Cerebellar cortex (tissue), 1 donor: ENCODE data around the gene GDPD5.
"Not testable (repeated sequence)": the region's sequence is repeated elsewhere in the genome, so short reads cannot be mapped to it uniquely, and the experiment has no call there.

Source experiments
- DNase-seq: peaks from one replicate; pipeline ENCODE4 v3.0.0-alpha.2; 2015; ENCODE audit warnings: low spot score

GDPD5 gene

DNA sequence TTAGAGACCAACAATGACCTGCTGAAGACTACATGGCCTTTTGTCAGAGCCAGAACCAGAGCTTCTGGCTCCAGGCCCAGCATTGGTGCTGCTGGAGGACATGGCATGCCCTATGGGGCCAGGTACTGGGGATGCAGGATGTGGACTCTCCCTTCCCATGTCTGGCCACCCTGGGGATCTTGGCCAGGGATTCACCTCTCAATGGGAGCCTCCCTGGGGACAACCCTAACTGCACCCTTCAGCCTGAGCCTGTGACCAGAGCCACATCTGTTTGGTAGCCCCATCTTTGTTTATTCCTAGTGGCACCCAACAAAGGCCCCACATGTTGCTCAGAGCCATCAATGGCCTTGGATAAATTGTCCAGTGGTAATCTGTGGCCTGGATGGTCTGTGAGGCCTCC lies 98.6 kb downstream of the GDPD5 start:
- DNase-seq = no peak

DNA sequence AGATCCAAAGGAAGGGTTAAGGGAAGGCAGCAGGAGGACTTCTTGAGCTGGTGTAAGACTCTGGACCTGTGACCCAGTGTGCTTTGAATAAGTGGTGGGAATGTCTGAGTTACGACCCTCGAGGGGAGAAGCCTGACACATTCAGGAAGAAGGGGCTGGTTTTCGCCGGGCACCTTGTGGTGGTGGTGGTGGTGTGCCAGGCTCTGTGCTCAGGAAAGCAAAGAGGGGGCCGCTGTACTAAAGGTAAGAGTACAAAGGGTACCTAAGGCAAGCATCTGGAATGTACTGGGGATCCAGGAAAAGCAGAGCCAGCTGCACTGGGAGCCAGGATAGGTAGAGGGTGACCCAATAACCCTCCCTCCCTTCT lies 99.0 kb downstream of the GDPD5 start:
- no peak for DNase-seq

DNA sequence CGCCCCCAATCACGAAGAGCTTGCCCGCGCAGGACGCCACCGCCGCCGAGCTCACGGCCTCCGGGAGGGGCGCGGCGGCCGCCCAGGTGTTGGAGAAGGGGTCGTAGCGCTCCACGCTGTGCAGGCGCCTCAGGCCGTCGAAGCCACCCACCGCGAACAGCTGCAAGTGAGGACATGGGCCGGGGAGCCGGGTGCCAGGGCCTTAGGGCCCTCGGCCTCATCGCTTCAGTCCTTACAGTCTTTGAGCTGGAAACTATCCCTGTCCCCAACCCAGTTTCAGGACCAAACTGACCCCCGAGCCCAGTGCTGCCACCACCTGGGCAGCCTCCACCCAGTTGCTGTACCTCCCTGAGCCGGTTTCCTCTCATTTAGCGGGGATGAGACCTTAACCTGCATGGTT lies 100.3 kb downstream of the GDPD5 start:
- no peak for DNase-seq

DNA sequence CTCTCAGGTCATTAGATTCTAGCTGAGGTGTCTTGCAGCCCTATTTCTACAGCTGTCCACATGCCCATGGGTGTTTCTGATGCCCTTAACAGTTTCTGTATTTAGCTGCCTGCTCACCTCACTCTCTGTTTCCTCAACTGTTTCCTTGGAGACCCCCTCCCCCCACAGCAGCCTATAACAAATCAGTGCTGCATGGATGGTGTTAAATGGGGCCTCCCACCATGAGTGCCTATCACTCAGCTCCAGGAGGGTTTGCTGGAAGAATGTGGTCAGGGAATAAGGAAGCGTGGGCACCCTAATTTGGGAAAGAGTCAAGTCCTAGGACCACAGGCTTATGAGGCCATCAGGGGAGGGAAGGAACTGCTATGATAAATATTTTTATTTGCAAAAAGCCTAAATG lies 101.3 kb downstream of the GDPD5 start:
- DNase-seq = no peak

DNA sequence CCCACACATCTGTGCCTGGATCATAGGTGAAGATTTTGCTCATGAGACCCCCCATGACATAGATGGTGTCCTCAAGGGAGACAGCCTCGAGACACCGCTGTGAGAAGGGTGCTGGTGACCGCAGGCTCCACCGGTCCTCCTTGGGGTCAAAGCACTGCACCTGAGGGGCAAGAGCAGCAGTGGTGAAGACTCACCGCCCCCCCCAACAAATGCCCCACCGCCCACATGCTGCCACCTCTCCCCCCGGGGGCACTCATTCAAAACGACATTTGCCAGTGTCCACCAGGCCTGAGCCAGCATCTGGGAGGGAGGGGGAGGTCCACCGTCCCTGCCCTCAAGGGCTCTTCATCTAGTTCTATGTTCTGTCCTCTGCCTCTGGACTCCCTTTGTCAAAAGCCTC lies 102.0 kb downstream of the GDPD5 start:
- no peak for DNase-seq

DNA sequence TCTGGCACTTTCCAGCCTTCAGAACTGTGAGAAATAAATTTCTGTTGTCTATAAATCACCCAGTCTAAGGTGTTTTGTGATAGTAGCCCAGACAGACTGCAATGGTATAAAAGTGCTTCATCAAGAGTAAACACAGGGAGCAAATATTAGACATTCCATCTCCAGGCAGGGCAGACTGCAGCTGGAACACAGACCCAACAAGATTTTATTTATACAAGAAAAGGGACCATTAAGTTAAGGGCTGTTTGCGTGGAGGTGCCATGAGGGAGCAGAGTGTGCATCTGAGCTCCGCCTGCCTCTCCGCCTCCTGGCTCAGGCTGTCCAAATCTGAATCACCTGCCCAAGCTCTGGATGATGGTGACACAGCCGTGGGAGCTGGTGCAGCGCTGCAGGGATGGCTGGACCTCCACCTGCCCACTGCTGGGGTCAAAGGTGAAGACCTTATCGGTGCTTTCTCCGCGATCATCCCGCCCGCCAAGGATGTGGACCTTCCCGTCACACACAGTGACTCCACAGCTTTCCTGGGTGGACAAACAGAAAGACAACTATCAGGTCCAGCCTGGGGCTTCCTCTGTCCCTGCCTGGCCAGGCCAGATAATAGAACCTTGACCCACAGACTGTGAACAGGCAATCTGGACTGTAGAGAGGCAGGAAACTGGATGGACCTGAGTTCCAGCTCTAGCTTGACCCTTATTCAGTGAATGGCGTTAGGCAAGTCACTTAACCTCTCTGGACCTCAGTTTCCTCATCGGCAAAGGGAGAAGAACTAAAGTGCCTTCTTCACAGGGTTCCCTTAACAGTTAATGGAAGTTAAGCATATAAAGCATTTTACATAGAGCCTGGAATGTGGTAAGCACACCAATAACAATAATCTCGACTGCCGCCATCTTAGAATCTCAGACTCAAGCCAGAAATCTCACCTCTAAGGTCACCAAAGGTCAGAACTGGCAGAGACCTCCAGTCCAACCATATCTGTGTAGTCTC lies 103.2 kb downstream of the GDPD5 start:
- no peak for DNase-seq

DNA sequence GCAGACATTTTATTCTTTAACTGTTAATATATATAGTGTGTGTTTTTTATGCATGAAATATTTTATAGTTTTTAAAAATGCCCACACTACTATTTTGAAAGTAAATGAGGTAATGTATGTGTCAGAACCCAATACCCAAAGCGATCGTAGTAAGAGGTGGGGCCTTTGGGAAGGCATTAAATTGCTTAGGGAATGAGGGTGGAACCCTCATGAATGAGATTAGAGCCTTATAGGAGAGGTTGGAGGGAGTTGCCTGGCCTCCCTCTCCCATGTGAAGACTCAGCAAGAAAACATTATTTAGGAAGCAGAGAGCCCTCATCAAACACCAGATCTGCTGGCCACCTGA lies 103.9 kb downstream of the GDPD5 start:
- DNase-seq = no peak

DNA sequence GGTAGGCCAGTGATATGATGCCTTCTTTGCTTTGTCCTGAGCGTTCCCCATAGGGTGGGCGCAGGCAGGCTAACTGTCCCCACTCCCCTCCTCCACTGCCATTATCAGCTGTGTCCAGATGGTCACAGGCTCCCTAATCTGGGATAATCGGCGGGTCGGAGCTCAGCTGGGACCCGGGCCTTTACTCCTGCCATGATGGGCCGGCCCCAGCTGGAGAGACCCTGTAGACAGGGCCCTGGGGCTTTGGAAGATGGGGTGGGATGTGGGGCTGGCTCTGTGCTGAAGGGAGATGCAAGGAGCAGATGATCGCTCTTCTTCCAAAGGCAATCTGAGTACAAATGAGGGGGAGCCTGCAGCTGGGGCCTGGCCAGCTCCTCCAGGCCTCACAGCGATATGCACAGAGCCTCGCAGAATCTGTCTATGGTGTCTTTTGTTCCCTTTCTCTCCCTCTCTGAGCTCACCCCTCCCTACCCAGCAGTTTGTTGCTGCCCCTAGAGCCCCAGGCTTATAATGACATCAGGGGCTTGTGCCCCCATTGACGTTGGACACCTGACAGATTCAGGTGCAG lies 104.6 kb downstream of the GDPD5 start:
- DNase-seq = no peak

DNA sequence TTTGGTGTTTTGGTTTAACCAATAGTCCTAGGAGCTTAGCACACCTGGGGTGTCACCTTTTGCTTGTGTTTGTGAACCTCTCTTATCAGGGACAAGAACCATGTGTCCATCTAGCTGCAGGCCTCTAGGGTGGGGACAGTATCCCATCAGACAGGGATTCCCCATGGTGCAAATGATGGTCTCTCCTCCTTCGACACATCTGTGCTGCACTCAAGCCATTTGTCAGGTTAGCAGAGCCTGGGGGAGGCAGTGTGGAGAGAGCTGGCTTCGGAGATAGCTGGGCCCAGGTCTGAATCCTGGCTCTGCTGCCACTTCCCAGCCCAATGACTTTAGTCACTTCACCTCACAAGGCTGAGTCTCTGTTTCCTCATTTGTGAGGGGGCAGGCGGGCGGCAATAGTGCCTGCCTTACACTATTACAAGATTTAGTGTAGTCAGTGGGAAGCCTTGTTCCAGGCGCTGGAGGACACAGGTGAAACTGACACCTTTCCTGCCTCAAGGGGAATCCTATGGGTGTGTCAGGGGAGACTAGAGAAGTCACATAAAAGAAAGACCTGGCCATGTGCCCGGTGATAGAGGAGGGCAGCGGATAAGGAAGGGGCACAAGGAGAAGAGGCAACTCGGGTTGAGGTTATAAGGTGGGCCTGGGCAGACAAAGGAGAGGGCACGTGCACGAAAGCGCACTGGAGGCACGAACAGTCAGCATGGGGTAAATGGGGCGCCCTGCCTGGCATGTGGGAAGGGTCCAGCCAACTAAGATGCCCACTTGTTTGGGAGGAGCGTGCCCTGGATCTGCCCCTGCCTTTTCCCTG lies 105.3 kb downstream of the GDPD5 start:
- no peak for DNase-seq

DNA sequence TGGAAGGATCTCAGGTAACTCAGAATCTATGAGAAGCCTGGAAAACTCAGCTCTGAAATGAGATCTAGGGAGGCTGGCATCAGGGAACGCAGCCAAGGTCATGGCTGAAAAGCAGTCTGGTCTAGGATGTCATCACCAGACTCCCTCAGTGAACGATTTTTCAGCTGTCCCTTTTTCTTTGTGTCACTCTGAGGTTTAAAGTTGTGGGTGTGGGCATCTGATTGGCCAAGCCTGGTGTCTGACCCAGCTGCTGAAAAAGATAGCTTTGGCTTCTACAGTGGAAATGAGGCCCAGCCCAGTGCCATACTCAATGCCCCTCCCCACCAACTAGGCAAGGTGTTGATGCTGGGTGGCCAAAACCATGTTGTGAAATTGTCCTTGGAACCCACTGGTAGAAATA lies 111.9 kb downstream of the GDPD5 start:
- DNase-seq = no peak

DNA sequence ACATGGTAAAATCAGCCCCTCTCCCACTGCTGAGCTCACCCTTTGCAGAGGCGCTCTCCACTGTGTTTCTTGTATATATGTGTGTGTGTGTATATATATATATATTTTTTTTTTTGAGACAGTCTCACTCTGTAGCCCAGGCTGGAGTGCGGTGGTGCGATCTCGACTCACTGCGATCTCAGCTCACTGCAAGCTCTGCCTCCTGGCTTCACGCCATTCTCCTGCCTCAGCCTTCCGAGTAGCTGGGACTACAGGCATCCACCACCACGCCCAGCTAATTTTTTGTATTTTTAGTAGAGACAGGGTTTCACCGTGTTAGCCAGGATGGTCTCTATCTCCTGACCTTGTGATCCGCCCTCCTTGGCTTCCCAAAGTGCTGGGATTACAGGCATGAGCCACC lies 112.6 kb downstream of the GDPD5 start:
- DNase-seq = not testable (repeated sequence)

DNA sequence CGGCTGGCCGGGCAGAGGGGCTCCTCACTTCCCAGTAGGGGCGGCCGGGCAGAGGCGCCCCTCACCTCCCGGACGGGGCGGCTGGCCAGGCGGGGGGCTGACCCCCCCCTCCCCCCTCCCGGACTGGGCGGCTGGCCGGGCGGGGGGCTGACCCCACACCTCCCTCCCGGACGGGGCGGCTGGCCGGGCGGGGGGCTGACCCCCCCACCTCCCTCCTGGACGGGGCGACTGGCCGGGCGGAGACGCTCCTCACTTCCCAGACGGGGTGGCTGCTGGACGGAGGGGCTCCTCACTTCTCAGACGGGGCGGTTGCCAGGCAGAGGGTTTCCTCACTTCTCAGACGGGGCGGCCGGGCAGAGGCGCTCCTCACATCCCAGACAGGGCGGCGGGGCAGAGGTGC lies 115.8 kb downstream of the GDPD5 start:
- not testable (repeated sequence) for DNase-seq

DNA sequence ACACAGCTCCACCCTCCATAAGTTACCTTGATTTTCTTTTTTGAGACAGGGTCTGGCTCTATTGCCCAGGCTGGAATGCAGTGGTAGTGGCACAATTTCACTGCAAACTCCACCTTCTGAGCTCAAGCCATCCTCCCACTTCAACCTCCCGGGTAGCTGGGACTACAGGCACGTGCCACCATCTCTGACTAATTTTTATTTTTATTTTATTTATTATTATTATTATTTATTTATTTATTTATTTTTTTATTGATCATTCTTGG lies 116.9 kb downstream of the GDPD5 start:
- no peak for DNase-seq

DNA sequence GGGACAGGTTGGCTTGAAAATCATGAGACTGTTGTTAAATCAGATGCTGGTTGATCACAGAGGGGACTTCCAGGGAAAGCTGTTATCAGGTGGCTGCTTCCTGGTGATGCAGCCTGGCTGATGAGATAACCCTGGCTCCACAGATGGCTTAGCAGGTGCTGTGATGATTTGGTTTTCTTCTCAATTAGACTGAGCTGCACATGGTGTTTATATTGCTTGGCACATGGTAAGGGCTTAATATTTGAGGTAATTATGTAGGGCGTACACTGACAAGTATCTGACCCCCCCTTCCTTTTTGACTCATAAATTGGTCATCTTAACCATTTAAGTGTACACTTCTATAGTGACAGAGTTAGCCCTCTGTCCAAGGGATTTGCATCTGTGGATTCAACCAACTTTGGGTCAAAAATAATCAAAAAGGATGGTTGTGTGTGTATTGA lies 119.4 kb downstream of the GDPD5 start:
- peak; percentile 90 for DNase-seq

DNA sequence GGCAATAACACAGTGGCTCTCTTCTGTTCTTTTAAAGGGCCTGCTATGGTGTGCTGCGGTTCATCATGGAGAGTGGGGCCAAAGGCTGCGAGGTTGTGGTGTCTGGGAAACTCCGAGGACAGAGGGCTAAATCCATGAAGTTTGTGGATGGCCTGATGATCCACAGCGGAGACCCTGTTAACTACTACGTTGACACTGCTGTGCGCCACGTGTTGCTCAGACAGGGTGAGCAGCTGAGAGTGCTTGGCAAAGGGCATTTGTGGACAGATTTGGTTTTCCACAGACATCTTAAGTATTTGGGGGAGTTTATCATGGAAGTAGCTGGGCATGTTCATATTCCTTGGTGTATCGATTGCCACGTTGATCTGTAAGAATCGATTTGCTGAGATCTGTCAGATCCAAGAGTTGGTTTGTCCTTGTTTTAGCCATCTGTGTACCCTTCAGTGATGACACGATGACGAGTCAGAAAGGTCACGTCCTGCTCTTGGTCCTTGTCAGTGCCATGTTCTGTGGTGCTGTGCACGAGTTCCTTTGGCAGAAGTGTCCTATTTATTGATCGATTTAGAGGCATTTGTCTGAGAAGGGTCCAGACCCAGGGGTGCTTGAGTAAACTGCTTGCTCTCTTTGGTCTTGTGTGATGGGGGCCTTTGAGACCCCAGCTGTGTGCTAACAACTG lies 121.6 kb downstream of the GDPD5 start:
- no peak for DNase-seq

DNA sequence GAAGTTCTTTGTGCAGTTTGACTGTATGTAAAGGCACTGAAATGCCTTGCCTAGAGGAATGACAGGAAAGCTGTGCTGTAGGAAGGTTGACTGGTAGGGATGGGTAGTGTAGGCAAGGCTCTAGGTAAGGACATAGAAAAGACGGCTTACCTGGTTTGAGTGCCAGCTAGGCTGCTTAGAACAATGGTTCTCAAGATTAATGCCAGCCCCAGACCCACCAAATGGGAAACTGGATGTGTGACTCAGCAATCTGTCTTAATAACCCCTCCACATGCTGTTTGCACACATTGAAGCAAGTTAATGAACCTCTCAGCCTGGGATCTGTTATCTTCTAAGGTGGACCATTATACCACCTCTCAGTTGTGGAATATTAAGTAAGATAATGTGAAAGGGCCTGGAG lies 122.7 kb downstream of the GDPD5 start:
- no peak for DNase-seq

DNA sequence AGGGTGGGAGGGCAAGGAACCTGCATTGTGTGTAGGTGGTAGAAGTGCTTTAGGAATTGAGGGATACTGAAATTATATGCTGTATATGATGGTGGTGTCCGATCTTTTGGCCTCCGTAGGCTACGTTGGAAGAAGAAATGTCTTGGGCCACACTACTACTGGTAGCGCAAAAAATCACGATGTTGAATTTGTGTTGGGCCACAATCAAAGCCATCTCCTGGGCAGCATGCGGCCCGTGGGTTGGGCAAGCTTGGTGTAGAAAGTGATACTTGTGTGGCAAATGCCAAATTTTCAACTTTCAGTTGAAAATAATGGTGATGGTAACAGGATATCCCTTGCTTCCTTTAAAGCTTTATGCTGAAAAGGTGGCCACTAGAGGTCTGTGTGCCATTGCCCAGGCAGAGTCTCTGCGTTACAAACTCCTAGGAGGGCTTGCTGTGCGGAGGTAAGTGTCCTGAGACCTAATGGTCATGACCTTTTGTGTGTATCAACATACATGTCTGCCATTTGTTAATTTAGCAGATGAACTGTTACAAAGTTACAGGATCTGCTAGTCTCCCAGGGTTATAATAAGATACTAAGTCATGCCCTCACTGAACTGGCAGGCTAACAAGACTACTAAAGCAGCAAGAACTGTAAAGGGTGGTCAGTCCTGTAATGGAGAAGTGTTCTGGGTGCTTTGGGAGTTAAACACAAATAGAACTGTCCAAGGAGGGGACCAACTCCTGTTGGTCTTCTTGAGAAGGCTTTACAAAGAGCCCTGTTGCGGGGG lies 123.6 kb downstream of the GDPD5 start:
- DNase-seq = no peak

DNA sequence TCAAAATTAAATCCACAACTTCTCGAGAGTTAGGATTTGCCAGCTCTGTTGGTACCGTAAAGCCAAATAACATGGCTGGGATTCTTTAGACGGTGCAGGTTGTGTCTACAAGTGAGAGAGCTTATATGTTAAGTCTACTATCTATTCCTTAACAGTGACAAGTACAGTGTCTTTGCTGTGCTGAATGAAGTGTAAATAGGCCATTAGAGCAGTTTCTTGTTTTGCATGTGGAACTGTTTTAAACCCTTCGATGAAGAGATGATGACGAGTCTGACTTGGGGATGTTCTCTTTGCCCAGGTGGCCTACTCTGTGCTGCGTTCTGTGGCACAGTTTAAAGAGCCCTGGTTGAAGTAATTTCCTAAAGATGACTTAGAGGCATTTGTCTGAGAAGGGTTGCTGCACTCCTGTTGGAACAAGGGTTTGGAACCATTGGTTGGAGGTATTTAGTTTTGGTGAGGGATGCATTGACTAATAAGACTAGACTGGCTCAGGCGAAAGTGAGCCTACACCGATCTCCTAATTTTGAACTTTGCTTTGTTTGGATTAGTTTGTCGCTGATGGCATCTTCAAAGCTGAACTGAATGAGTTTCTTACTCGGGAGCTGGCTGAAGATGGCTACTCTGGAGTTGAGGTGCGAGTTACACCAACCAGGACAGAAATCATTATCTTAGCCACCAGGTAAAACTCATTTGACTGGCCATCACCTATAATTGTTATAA lies 125.4 kb downstream of the GDPD5 start:
- DNase-seq = no peak

DNA sequence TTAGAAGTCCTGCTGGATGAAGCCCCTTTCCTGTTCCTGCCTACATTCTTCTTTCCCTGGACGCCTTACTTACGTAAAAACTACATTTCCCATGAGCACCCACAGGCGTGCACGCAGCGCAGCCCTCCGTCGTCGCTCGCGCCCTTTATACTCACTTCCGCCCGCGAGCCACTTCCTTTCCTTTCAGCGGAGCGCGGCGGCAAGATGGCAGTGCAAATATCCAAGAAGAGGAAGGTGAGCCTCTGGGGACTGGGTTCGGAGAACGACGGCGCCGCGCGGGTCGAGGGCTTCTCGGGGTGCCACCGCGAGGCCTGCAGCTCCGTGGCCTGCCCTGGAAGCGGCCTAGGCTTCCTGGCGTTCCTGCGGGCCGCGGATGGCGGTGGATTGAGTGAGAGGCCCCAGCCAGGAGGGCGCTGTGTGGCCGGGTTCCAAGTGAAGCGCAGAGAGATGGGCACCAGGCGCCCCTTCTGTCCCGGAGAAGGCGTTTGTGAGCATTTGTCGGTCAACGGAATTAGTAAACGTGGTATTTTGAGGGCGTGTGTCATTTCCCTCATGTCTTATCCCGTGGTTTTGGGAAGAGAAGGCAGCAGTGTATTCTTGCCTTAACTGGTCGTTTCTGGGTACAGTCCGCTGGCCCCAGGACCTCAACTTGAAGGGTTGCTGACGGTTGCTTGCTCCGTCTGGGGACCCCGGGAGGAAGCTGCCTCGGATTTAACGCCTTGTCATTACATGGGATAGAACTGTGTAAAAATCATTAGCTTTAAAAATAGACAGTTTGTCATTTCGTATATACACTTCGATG lies 126.2 kb downstream of the GDPD5 start, which contains the start of gene RPS3:
Gene RPS3, plus strand, starts transcription at position 175 of the 802 bp plus-strand sequence. Its CDS starts 30 bp downstream, at position 205.
- peak; percentile 94 for DNase-seq

DNA sequence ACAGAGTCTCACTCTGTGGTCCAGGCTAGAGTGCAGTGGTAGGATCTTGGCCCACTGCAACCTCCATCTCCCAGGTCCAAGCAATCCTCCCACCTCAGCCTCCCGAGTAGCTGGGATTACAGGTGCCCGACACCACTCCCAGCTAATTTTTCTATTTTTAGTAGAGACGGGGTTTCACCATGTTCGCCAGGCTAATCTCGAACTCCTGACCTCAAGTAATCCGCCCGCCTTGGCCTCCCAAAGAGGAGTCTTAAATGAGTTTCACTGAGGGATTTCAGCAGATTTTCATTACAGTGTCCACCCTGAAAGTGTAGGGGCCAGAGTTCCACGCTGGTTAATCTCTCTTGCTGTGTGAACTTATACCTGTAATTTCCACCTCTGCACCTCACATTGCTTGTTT lies 126.8 kb downstream of the GDPD5 start:
- DNase-seq = no peak
